Stimulated activated CD8-positive, alpha-beta memory T cell treated with anti-CD3 and anti-CD28 coated beads, Interleukin-15, amount 100 ng/mL, for 1 hour (primary cell): Measurements from ENCODE around the gene HSPB1.
"Not testable (repeated sequence)": the region's sequence is repeated elsewhere in the genome, so short reads cannot be mapped to it uniquely, and the experiment has no call there.

Experiments used
- DNase-seq: peaks from one replicate; pipeline ENCODE4 v3.0.0-alpha.2; 2020; ENCODE audit warnings: low read depth

The HSPB1 gene

GRCh38 chr7:76308874-76309273, 6.4 kb downstream of the HSPB1 start:
- not testable (repeated sequence) for DNase-seq

GRCh38 chr7:76309341-76310101, 7.0 kb downstream of the HSPB1 start:
- DNase-seq = not testable (repeated sequence)

- DNase-seq = no peak
These were observed 7.9 kb downstream of the HSPB1 start for GRCh38 chr7:76310102-76310957.

GRCh38 chr7:76311838-76312237, 9.4 kb downstream of the HSPB1 start:
- DNase-seq = not testable (repeated sequence)

GRCh38 chr7:76314042-76314721, 11.7 kb downstream of the HSPB1 start:
- DNase-seq = peak; percentile 94

- DNase-seq = not testable (repeated sequence)
These were observed 12.3 kb downstream of the HSPB1 start for GRCh38 chr7:76314740-76315139.

GRCh38 chr7:76315364-76315763, 12.9 kb downstream of the HSPB1 start:
- DNase-seq = no peak

- no peak for DNase-seq
These were observed 14.7 kb downstream of the HSPB1 start for GRCh38 chr7:76316984-76317781.

- peak; percentile 89 for DNase-seq
These were observed 15.5 kb downstream of the HSPB1 start for GRCh38 chr7:76317782-76318487.

GRCh38 chr7:76318488-76319353, 16.2 kb downstream of the HSPB1 start:
- peak; percentile 24 for DNase-seq

- no peak for DNase-seq
These were observed 22.6 kb downstream of the HSPB1 start for GRCh38 chr7:76325092-76325491.

GRCh38 chr7:76325811-76326210, 23.3 kb downstream of the HSPB1 start:
- no peak for DNase-seq

- no peak for DNase-seq
These were observed 24.3 kb downstream of the HSPB1 start for GRCh38 chr7:76326646-76327233.

GRCh38 chr7:76327610-76328009, 25.1 kb downstream of the HSPB1 start:
- no peak for DNase-seq

GRCh38 chr7:76328389-76328788, 25.9 kb downstream of the HSPB1 start:
- DNase-seq = no peak

- DNase-seq = no peak
These were observed 27.0 kb downstream of the HSPB1 start for GRCh38 chr7:76329479-76329878.

GRCh38 chr7:76330261-76330660, 27.8 kb downstream of the HSPB1 start:
- DNase-seq = no peak

GRCh38 chr7:76330673-76331072, 28.2 kb downstream of the HSPB1 start:
- DNase-seq = no peak

- DNase-seq = no peak
These were observed 29.6 kb downstream of the HSPB1 start for GRCh38 chr7:76332078-76332477.
